Measurements from ENCODE around the gene LRP2. TPM values are rescaled to one million over a fixed set of nuclear protein-coding genes. Genes with fewer than 3 reads are reported as not detected.

LRP2 gene
- not detected in 2 replicates for total RNA-seq

GRCh38 chr2:169362118-169362893 is at the start of gene LRP2:
LRP2 (minus strand) TSS chr2:169362534; CDS start chr2:169362399, 135 bp downstream.

Other genes starting within 250 kb of the LRP2 start
- gene BBS5, start 117.0 kb upstream of the LRP2 start, total RNA-seq: 6.1 TPM in 2 replicates
- 0.56 and 0.72 TPM in 2 replicates for gene KLHL41, start 147.2 kb upstream of the LRP2 start, total RNA-seq
- gene FASTKD1, start 211.3 kb upstream of the LRP2 start, total RNA-seq: 17.1 and 18.9 TPM in 2 replicates
- gene PPIG, start 221.8 kb upstream of the LRP2 start, total RNA-seq: 25.0 and 27.4 TPM in 2 replicates